HL-60 (cell line): ENCODE results near the gene NETO1.

Experiments used
- DNase-seq, 2 experiments: peaks; one replicate each; pipeline ENCODE4 v3.0.0-alpha.2; 2010 to 2020; ENCODE audit warnings: low read depth in 1 of 2, low spot score in 1 of 2
- H3K27ac ChIP-seq: fragments of 250-450 bp; sonication (Bioruptor Pico); replicated peaks from 2 replicates; pipeline ENCODE4 v1.5.1; 2020; ENCODE audit warnings: mild to moderate bottlenecking, moderate library complexity
- H3K27me3 ChIP-seq: fragments of 250-450 bp; sonication (Bioruptor Pico); 2 replicates; pipeline ENCODE4 v1.5.1; 2021; ENCODE audit warnings: mild to moderate bottlenecking, moderate library complexity; ENCODE audit not compliant: insufficient read depth, poor library complexity, severe bottlenecking
- H3K4me3 ChIP-seq: replicated peaks from 2 replicates; pipeline ENCODE4 v1.5.1; 2011; ENCODE audit warnings: mild to moderate bottlenecking, control low read depth, low read length; ENCODE audit not compliant: insufficient read depth
- GABPA ChIP-seq: IDR thresholded peaks from 2 replicates; pipeline ENCODE4 v1.6.1; 2012; ENCODE audit warnings: low read depth
- POLR2AphosphoS5 ChIP-seq: IDR thresholded peaks from 2 replicates; pipeline ENCODE4 v1.6.1; 2012; ENCODE audit warnings: low read depth
- SPI1 ChIP-seq: IDR thresholded peaks from 2 replicates; pipeline ENCODE4 v1.6.1; 2012; ENCODE audit warnings: low read depth, mild to moderate bottlenecking, borderline replicate concordance
- TF ChIP-seq, protein P1 (sequence below): IDR thresholded peaks from one replicate; pipeline ENCODE4 v1.5.1; 2011; ENCODE audit warnings: low read length, control low read depth, inconsistent platforms; ENCODE audit not compliant: insufficient read depth
- TF ChIP-seq, protein P2 (sequence below): IDR thresholded peaks from 2 replicates; pipeline ENCODE4 v1.6.1; 2012; ENCODE audit warnings: low read depth; ENCODE audit not compliant: insufficient replicate concordance

Gene NETO1

DNA sequence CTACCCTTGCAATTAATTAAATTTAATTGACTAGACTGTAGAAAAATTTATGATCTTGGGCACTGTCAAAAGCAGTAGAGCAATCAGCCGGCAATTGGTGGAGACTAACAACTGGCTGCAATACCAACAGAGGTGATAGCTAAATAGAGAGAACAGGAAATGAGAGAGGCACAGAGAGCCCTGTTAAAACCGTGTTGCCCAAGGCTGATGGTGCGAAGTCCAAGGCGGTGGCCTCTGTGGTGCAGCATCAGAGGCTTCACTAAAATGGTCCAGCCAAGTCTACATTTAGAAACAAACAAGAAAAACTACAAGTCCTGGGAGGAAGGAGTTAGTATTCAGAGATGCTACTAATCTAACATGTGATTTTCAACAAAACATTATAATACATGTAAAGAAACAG, 115.6 kb downstream of the NETO1 start:
- no peak overlapping the region for H3K27ac ChIP-seq

DNA sequence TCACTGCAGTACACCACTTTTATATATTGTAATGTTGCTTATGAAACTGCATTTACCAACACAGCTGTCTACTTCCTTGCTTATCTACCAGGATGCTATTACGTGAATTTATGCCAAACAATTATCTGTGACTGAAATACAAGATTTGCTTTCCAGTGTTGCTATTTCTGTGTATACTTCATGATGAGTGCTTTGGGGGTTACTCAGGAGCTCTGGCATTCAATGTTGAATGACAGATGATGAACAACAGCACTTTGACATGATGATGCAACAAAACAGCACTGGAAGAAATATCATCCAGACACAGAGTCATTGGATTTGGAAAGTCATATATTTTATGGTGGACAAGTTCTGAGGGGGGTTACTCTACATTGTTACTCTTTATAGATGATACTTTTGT, 125.8 kb downstream of the NETO1 start:
- no peak for DNase-seq
- Histone ChIP-seq H3K27ac (no peak overlapping the region), H3K4me3 (no peak overlapping the region), H3K27me3 (no peaks in the 10 kb centered on the region)
- TF ChIP-seq POLR2AphosphoS5 = no peak
- TF ChIP-seq SPI1 = no peak
- TF ChIP-seq, protein P1, sequence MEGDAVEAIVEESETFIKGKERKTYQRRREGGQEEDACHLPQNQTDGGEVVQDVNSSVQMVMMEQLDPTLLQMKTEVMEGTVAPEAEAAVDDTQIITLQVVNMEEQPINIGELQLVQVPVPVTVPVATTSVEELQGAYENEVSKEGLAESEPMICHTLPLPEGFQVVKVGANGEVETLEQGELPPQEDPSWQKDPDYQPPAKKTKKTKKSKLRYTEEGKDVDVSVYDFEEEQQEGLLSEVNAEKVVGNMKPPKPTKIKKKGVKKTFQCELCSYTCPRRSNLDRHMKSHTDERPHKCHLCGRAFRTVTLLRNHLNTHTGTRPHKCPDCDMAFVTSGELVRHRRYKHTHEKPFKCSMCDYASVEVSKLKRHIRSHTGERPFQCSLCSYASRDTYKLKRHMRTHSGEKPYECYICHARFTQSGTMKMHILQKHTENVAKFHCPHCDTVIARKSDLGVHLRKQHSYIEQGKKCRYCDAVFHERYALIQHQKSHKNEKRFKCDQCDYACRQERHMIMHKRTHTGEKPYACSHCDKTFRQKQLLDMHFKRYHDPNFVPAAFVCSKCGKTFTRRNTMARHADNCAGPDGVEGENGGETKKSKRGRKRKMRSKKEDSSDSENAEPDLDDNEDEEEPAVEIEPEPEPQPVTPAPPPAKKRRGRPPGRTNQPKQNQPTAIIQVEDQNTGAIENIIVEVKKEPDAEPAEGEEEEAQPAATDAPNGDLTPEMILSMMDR = no peak
- TF ChIP-seq, protein P2, sequence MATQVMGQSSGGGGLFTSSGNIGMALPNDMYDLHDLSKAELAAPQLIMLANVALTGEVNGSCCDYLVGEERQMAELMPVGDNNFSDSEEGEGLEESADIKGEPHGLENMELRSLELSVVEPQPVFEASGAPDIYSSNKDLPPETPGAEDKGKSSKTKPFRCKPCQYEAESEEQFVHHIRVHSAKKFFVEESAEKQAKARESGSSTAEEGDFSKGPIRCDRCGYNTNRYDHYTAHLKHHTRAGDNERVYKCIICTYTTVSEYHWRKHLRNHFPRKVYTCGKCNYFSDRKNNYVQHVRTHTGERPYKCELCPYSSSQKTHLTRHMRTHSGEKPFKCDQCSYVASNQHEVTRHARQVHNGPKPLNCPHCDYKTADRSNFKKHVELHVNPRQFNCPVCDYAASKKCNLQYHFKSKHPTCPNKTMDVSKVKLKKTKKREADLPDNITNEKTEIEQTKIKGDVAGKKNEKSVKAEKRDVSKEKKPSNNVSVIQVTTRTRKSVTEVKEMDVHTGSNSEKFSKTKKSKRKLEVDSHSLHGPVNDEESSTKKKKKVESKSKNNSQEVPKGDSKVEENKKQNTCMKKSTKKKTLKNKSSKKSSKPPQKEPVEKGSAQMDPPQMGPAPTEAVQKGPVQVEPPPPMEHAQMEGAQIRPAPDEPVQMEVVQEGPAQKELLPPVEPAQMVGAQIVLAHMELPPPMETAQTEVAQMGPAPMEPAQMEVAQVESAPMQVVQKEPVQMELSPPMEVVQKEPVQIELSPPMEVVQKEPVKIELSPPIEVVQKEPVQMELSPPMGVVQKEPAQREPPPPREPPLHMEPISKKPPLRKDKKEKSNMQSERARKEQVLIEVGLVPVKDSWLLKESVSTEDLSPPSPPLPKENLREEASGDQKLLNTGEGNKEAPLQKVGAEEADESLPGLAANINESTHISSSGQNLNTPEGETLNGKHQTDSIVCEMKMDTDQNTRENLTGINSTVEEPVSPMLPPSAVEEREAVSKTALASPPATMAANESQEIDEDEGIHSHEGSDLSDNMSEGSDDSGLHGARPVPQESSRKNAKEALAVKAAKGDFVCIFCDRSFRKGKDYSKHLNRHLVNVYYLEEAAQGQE = no peak
- no peak for TF ChIP-seq GABPA

More for the DNA sequence above, 115.6 kb downstream of the NETO1 start:
- no peak for DNase-seq
- Histone ChIP-seq H3K27me3 (no peaks in the 10 kb centered on the region), H3K4me3 (no peak overlapping the region)
- TF ChIP-seq, protein P2 = no peak
- TF ChIP-seq GABPA (no peak), POLR2AphosphoS5 (no peak)
- TF ChIP-seq, protein P1 = no peak

DNA sequence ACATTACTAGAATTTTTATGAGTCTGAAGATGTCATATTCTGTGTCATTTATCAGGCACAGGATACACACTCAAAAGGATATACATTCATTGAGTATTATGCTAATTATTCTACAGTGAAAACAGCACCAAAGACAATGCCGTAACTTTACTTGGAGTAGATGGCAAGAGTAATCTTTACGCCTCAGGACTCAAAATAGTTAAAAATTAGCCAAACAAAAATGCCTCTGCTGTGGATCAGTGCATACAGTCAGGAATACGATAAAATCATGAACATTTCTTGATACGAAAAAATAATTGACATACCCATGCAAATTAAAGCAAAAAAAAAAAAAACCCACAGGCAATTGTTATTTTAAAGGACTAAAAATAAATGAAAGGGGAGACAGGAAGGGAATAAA, 129.7 kb downstream of the NETO1 start:
- TF ChIP-seq SPI1 (no peak), GABPA (no peak), POLR2AphosphoS5 (no peak)
- TF ChIP-seq, protein P1 = no peak
- TF ChIP-seq, protein P2 = no peak
- H3K27ac ChIP-seq = no peak overlapping the region
- no peaks in the 10 kb centered on the region for H3K27me3 ChIP-seq
- DNase-seq = no peak
- no peak overlapping the region for H3K4me3 ChIP-seq
